IPS-18c (cell line): ENCODE measurements around the gene MSGN1.

Experiments
- H3K4me3 ChIP-seq: 2 replicates; pipeline ENCODE4 v1.7.0; 2013; ENCODE audit warnings: low read depth, mild to moderate bottlenecking, low read length, moderate library complexity; ENCODE audit not compliant: insufficient read depth
- H3K9me3 ChIP-seq: one replicate; pipeline ENCODE4 v1.6.1; 2013; ENCODE audit warnings: mild to moderate bottlenecking, low read length, moderate library complexity; ENCODE audit not compliant: control insufficient read depth, insufficient read depth

MSGN1 gene, protein sequence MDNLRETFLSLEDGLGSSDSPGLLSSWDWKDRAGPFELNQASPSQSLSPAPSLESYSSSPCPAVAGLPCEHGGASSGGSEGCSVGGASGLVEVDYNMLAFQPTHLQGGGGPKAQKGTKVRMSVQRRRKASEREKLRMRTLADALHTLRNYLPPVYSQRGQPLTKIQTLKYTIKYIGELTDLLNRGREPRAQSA

DNA sequence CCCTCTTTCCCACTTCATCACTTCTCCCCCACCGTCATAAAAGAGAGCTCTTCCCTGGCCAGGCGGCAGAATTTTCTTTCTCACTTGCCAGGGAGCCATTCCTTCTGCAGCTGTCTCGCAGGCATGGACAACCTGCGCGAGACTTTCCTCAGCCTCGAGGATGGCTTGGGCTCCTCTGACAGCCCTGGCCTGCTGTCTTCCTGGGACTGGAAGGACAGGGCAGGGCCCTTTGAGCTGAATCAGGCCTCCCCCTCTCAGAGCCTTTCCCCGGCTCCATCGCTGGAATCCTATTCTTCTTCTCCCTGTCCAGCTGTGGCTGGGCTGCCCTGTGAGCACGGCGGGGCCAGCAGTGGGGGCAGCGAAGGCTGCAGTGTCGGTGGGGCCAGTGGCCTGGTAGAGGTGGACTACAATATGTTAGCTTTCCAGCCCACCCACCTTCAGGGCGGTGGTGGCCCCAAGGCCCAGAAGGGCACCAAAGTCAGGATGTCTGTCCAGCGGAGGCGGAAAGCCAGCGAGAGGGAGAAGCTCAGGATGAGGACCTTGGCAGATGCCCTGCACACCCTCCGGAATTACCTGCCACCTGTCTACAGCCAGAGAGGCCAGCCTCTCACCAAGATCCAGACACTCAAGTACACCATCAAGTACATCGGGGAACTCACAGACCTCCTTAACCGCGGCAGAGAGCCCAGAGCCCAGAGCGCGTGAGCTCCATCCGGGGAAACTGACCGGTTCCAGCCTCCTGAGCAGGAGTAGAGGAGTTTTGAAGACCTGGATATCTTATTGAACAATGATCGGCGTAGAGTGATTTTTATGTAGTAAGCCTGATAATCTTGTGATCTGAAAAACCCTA lies at the start of gene MSGN1:
Gene MSGN1, plus strand, starts transcription at position 65 of the 850 bp plus-strand sequence. Its CDS starts 59 bp downstream, at position 124.
- no peak within 1 kb of the TSS for H3K4me3 ChIP-seq
- no peaks in the 10 kb centered on the region for H3K9me3 ChIP-seq

DNA sequence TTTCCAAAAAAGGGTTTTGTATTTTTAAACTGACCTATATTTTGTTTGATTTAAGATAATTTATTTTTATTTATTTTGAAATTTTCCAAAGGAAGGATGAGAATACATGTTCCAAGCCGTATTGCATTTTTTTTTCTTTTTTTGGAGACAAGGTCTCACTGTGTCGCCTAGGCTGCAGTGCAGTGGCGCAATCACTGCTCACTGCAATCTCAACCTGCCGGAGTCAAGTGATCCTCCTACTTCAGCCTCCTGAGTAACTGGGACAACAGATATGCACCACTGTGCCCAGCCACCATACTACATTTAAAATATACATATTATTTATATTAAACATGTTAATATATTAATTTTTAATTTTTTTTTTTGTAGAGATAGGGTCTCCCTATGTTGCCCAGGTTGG lies 47.4 kb upstream of the MSGN1 start:
- Histone ChIP-seq H3K9me3 (no peaks in the 10 kb centered on the region), H3K4me3 (no peak overlapping the region)

DNA sequence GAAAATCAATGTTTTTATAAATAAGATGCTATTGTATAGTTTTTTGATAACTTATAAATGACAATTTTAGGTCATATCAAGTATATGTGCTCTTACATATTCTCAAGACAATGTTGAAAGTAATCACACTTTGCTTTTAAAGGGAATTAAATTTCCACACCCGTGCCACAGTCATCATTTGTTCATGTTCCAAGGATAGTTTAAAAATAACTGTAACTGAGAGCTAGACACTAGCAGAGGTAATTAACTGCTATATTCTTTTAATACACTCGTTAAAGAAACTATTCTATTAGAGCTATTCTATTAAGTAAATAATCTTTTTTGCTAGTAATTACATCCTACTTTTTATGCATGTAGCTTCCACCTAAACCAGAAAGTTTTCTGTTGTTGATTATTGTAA lies 44.3 kb upstream of the MSGN1 start:
- no peak overlapping the region for H3K4me3 ChIP-seq
- H3K9me3 ChIP-seq: no peaks in the 10 kb centered on the region

DNA sequence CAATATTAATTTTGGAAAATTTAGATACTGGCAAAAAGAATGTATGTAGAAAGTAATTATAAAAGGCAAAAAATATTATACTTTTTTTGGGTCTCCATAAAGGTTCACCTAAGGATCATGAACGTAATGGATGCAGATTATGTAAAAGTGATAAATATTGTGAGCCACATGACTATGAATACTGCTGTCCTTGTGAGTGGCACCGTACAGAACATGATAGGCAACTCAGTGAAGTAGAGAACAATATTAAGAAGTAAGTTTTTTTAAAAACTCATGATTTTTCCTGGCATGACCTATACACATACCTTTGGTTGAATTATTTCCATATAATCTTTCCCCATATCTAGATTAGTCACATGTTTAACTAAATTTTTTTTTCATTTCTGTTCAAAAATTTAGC lies 43.7 kb upstream of the MSGN1 start:
- H3K9me3 ChIP-seq: no peaks in the 10 kb centered on the region
- H3K4me3 ChIP-seq: no peak overlapping the region

DNA sequence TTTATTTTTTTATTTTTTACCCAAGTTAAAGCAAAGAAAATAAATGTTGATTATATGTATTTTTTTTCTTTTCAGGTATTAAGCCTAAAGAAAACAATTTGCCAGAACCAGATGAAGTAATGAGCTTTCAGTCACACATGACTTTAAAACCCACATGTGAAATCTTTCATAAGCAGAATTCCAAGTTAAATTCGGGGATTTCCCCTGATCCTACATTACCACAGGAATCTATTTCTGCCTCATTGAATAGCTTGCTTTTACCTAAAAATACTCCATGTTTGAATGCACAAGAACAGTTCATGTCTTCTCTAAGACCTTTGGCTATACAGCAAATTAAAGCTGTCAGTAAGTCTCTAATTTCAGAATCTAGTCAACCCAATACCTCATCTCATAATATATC lies 35.7 kb upstream of the MSGN1 start:
- Histone ChIP-seq H3K4me3 (no peak overlapping the region), H3K9me3 (no peaks in the 10 kb centered on the region)

DNA sequence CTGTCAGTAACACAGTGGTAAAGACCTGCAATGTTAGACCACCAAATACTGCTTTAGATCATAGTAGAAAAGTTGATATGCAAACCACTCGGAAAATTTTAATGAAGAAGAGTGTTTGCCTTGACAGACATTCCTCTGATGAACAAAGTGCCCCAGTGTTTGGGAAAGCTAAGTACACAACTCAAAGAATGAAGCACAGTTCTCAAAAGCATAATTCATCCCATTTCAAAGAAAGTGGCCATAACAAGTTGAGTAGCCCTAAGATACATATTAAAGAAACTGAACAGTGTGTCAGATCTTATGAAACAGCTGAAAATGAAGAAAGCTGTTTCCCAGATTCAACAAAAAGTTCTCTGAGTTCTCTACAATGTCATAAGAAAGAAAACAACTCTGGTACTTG lies 34.8 kb upstream of the MSGN1 start:
- no peaks in the 10 kb centered on the region for H3K9me3 ChIP-seq
- H3K4me3 ChIP-seq: no peak overlapping the region

DNA sequence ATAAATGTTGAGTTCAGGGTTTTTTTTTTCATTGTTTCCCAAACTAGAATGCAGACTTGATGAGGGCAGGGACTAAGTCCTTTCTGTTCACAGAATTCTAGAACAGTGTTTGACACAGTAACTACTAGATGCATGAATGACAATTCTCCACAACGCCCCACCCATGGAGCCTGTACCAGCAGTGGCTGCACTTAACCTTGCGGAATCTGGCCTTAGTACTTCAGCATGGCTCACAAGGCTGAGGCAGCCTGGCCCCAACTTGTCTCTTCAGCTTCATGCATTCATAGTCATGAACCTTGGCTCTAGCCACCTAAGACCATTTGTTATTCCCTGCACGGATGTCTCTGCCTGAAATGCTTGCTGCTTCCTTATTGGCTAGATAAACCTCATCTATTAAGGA lies 29.5 kb upstream of the MSGN1 start:
- H3K4me3 ChIP-seq: no peak overlapping the region
- H3K9me3 ChIP-seq: no peaks in the 10 kb centered on the region

DNA sequence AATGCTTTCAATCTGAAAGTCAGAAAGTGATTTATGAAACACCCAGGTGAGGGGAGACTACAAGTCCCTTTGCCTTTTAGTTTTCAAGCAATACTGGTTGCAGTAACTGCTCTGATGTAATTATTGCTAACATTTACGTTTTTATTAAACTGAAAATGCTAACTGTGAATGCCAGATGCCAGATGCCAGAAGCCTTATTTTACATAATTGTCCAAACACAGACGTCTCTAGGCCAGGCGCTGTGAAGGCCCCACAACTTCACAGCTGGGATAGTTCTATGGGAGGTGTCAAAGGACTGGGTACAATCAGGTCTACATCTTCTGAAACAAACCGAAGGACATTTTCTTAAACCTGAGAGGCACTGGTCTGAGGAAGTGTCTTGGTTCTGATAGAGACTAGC lies 27.5 kb upstream of the MSGN1 start:
- no peaks in the 10 kb centered on the region for H3K9me3 ChIP-seq
- no peak overlapping the region for H3K4me3 ChIP-seq

DNA sequence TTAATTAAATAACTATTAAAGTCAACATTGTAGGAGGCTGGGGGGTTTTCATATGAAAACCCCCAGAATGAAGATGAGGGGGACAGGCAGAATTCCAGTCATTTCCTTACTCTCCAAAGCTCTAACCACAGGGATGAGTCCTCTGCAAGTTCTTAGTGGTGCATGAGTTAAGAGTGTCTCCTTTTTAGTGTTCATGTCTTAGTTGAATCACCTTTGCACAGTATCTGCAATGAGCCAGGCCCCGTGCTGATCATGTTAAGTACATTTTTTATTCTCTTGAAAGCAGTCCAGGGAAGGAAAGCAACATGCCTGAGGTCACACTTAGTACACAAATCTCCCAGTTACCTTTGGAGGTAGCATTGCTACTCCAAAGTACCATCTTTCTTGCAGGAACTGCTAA lies 25.7 kb upstream of the MSGN1 start:
- Histone ChIP-seq H3K4me3 (no peak overlapping the region), H3K9me3 (no peaks in the 10 kb centered on the region)

DNA sequence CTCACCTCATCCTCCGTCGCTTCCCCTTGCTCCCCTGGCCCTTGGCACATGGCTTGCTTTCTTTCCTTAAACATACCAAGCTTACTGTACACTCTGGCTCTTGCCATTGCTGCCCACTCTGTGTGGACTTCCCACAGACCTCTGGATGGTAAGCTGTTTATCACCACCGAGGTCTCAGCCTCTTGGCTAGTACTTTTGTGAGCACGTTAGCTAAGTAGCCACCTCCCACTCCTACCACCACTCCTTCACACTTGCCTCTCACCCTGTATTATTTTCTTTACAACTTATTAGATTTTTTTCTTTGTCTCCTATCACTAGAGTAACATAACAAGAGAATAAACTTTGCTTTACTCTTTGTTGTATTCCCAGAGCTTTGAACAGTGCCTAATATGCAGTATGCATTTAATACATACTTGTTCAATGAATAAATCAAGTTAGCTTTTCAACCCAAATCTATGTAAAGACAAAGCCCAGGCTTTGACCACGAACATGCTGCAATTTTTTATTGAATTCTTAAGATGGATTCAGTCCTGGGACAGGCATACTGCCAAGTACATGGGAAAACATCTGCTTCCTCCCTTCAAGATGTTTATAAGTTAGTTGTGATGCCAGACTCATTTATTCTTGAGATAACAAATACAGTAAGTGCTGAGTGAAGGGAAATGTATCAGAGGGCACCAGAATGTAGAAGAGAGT lies 25.0 kb upstream of the MSGN1 start:
- Histone ChIP-seq H3K9me3 (no peaks in the 10 kb centered on the region), H3K4me3 (no peak overlapping the region)

DNA sequence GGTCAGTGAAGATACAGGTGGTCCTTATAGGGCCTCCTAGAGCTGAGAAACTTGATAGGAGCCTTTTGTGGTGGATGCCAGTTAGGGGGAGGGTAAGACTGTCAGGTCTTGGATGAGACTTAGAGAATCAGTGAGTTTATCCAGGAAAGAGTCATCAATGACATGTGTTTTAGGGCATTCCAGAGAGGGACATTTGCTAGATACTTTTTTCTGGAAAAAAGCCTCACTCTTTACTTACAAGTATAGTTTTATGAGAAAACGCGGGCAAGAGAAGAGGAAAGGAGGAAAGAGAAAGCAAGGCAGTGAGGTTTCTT lies 24.5 kb upstream of the MSGN1 start:
- H3K4me3 ChIP-seq: no peak overlapping the region
- H3K9me3 ChIP-seq: no peaks in the 10 kb centered on the region

DNA sequence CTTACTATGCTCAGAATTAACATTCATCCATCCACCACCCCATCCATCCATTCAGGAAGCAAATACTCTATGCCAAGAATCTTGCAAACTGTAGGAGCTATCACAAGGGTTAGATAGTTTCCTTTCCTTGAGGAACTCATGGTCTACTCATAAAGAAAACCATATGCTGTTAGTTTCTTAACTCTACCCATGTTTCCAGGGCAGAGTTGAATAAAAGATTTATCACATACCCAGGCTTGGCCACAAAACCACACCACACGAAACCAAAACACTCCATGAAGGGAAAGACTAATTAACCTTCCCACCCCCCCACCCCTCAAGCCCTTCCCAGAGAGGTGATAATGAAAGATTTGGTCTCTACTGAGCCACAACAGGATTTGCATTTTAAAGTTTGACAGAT lies 23.7 kb upstream of the MSGN1 start:
- Histone ChIP-seq H3K9me3 (no peaks in the 10 kb centered on the region), H3K4me3 (no peak overlapping the region)

DNA sequence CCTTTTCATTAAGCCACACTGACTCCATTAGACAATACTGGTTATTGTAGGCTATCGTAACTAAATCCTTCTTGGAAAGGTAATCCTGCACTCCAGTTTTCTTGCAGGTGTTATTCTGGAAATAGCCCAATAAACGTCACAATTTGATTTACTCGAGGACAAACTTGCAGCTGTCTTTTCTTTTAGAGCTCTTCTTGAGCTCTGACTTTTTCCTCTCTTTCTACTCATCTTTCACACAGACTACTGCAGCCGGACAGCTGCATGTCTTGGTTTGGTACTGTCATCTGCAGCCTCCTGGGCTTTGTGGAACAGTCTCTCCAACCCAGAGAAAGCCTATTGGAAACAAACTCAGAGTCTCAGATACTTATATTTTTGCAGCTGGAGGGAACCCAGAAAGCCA lies 23.0 kb upstream of the MSGN1 start:
- H3K9me3 ChIP-seq: no peaks in the 10 kb centered on the region
- H3K4me3 ChIP-seq: no peak overlapping the region

DNA sequence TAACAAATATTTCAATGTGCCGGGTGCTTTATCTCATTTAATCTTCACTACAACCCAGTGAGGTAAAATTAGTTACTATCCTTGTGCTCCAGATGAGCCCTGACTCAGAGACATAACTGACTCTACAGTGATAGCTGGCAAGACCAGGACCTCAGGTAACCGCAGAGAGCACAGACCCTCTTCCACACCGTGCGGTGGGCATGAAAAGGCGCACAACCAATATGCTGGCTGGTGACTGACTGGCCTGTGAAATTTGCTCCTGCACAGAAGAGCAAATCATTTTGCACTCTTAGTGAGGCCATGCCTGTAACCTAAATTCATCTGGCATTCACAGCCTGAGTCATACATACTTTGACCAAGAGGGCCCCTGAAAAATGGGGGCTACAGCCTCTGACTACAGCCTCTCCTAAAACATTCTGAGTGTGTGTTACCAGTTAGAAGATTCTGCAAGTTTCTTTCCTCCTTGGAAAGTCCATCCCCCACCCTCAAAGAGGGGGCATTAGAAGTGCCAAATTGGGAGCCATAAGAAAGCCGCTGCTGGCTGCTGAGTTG lies 22.4 kb upstream of the MSGN1 start:
- no peaks in the 10 kb centered on the region for H3K9me3 ChIP-seq
- no peak overlapping the region for H3K4me3 ChIP-seq

DNA sequence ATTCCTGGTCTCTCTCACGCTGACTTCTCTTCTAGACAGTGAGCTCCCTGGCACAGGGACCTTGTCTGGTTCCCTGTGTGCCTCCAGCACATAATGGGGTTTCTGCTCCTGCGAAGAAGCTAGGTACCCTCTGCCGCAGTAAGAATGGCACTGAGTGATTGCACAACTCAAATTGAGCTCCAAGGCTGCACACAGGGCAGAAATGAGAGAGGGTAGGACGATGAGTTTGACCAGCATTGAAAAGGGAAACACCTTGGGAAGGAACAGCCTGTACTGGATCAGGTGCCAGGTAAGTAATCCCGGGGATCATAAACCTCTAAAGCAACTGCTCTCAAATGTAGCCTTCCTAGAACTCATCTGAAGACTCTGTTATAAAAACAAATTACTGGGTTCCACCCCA lies 21.0 kb upstream of the MSGN1 start:
- H3K4me3 ChIP-seq: no peak overlapping the region

DNA sequence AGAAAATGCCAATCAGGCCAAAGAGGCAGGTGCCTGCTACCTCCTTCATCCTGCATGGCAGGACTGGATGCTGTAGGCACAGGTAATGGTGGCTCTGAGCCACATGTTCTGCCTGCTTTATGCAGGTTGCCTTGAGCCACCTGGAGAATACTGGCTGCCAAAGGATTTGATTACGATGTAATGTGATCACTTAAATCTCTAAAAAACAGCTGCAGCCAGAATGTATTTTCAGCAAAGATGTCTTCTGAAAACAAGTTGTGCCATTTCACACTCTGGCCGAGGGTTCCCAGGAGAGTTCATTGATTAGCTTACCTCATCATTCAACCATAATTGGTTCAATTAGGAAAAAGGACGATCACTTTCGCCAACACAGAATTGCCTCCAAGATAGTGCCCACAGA lies 17.9 kb upstream of the MSGN1 start:
- H3K4me3 ChIP-seq: no peak overlapping the region
- H3K9me3 ChIP-seq: no peaks in the 10 kb centered on the region

More for the DNA sequence above, 21.0 kb upstream of the MSGN1 start:
- no peaks in the 10 kb centered on the region for H3K9me3 ChIP-seq

DNA sequence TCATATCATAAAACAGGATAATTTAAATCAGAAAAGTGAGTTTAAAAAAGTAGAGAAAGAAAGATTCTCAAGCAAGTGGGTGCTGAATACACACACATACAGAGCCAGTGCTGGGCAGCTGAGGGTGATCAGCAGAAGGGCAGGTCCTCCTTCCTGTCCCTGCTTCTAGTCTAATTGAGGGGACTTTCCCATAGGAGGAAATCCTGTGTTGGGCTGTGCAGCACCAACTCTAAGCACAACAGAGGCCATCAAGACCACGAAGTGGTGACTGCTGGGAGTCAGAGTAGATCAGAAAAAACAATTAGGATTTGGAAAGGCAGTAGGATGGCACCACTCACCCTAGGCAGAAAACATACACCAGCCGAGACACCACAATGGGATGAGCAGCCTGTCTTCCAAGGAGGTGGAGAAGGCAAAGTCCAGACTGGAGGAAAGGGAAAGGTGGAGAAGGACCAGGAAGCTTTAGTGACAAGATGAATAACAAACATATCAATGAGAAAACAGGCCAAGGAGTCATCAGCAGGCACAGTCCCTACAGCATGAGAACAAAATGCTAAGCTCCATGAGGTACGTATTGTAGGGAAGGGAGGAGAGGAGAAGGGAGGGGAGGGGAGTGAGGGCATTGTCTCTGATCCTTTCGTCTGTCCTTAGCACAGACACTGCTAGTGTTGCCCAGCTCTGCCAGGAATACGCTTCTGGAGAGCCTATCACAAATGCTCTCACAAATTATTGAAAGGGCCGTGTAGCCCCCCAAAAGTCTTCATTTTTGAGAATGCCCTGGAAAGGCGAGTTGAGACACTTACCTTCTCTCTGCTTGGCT lies 16.7 kb upstream of the MSGN1 start:
- Histone ChIP-seq H3K9me3 (no peaks in the 10 kb centered on the region), H3K4me3 (no peak overlapping the region)
